Transverse colon (tissue), 4 donors: ENCODE results near the gene IFRD2. TPM values are rescaled to one million over a fixed set of nuclear protein-coding genes. Genes with fewer than 3 reads are reported as not detected.
"Not testable (repeated sequence)": the region's sequence is repeated elsewhere in the genome, so short reads cannot be mapped to it uniquely, and the experiment has no call there.

Source experiments
- DNase-seq: peaks from one replicate; pipeline ENCODE4 v3.0.0-alpha.2; 2019
- H3K27ac ChIP-seq, 4 donors: fragments of 200-600 bp; sonication (generic); 2 replicates each; pipeline ENCODE4 v1.5.1; 2016 to 2018; ENCODE audit warnings: inconsistent platforms in 4 of 4
- H3K27me3 ChIP-seq: fragments of 200-600 bp; sonication (generic); 2 replicates; pipeline ENCODE4 v1.5.1; 2017; ENCODE audit warnings: inconsistent platforms
- H3K36me3 ChIP-seq, 4 donors: fragments of 200-600 bp; sonication (generic); 2 replicates each; pipeline ENCODE4 v1.5.1; 2017 to 2019; ENCODE audit warnings: inconsistent platforms in 4 of 4
- H3K4me1 ChIP-seq, 4 donors: fragments of 200-600 bp; sonication (generic); 2 replicates each; pipeline ENCODE4 v1.5.1; 2017 to 2020; ENCODE audit warnings: inconsistent platforms in 4 of 4
- H3K4me3 ChIP-seq, 4 donors: fragments of 200-600 bp; sonication (generic); 1 replicate in 1 of 4; 2 replicates in 3 of 4; pipeline versions ENCODE4 v1.5.1 to v1.6.1; 2017 to 2019; ENCODE audit warnings: inconsistent platforms in 4 of 4
- H3K9me3 ChIP-seq, 2 donors: fragments of 200-600 bp; sonication (generic); 2 replicates each; pipeline ENCODE4 v1.5.1; 2017 to 2019; ENCODE audit warnings: inconsistent platforms in 2 of 2
- CTCF ChIP-seq, 5 experiments: fragments of 200-600 bp in 3 of 5; fragments of 450-650 bp in 2 of 5; sonication (generic) in 3 of 5; IDR thresholded peaks; 1 replicate in 2 of 5; 2 replicates in 3 of 5; pipeline ENCODE4 v1.5.1; 2016 to 2017; ENCODE audit warnings: antibody characterized with exemption in 5 of 5, inconsistent platforms in 3 of 5, mild to moderate bottlenecking in 2 of 5, moderate library complexity in 1 of 5
- EP300 ChIP-seq: sonication (generic); formaldehyde crosslinking; IDR thresholded peaks from one replicate; pipeline ENCODE4 v1.6.1; 2017; ENCODE audit warnings: antibody characterized with exemption, low read depth
- POLR2A ChIP-seq: fragments of 450-650 bp; IDR thresholded peaks from one replicate; pipeline ENCODE4 v1.6.1; 2016; ENCODE audit warnings: antibody characterized with exemption, mild to moderate bottlenecking, moderate library complexity
- POLR2AphosphoS5 ChIP-seq, 3 donors: sonication (generic); formaldehyde crosslinking; IDR thresholded peaks; one replicate each; pipeline ENCODE4 v1.6.1; 2016; ENCODE audit warnings: antibody characterized with exemption in 3 of 3
- WGBS, 2 donors: methylation state at CpG; one replicate each; pipeline ENCODE4 v1.1.5; 2018; ENCODE audit warnings: low coverage in 1 of 2; 5-methylcytosine and 5-hydroxymethylcytosine counted together
- in situ Hi-C, 4 donors: fragments of 200-750 bp; cut with MboI; loops; one replicate each; pipeline versions ENCODE4 v1.15.0 to v1.15.1; 2017; ENCODE audit warnings: low sequenced_read_pairs in 3 of 4, low pct_ligation_motif_present in 1 of 4, low pct_unique_long_range_greater_than_20kb in 1 of 4
- intact Hi-C: fragments of 100-400 bp; cut with DNase I; formaldehyde crosslinking; loops from one replicate; pipeline ENCODE4 v1.15.1; 2023; ENCODE audit warnings: low total_unique reads
- total RNA-seq, 4 donors: library from RNA; depleted of rRNA; stranded (reverse); fragments of >200 nt; gene quantifications; one replicate each; pipeline ENCODE4 v1.1.0, GENCODE V29; 2016

IFRD2 gene
- total RNA-seq, 4 donors from 2014 or later = 44.9 to 183 (median 59.5) TPM

- H3K27me3 ChIP-seq = peaks cover 33% of the 10 kb centered on the region
- H3K36me3 ChIP-seq = no peaks in the 10 kb centered on the region
- 0 to 2% methylated on average over 1 to 50 of the region's 61 CpGs for WGBS, 2 donors
- intact Hi-C loops (loop anchor here (2.0 to 10.0 kb wide), 3 partner anchors 46 to 148 kb away; partner anchors contain the start of gene GNAT1), in situ Hi-C loops (loop anchor here in 1 of 4 donors (5.0 kb wide), 1 partner anchor 81 kb away; the partner anchor contains the start of gene GNAT1)
- peaks cover 19 to 54% (median 36%) of the 10 kb centered on the region in 4 donors for H3K4me1 ChIP-seq
- peak overlapping the region in 3 of 4 donors; percentile 4 to 33 (median 23) for H3K27ac ChIP-seq
- TF ChIP-seq POLR2AphosphoS5 (IDR thresholded peaks at IDR 0.05) (peak in 2 of 3 donors; percentile 24 to 44), EP300 (no peak), CTCF (IDR thresholded peaks at IDR 0.05) (peak; percentile 98 to 100 (median 99)), POLR2A (no peak)
- peak overlapping the region in 2 of 4 donors; percentile 35 to 40 for H3K4me3 ChIP-seq
- H3K9me3 ChIP-seq = no peaks in the 10 kb centered on the region
- peak; percentile 92 for DNase-seq
These were observed 19.1 kb downstream of the IFRD2 start for GRCh38 chr3:50272911-50273688.

- Histone ChIP-seq H3K27me3 (peaks cover 33% of the 10 kb centered on the region), H3K4me1 (peaks cover 25 to 60% (median 42%) of the 10 kb centered on the region in 4 donors), H3K27ac (peak overlapping the region in 1 of 4 donors; percentile 23)
- in situ Hi-C loops (loop anchor here in 1 of 4 donors (5.0 kb wide), 1 partner anchor 80 kb away; the partner anchor contains the start of gene GNAT1), intact Hi-C loops (loop anchor here (2.0 to 10.0 kb wide), 3 partner anchors 46 to 148 kb away; partner anchors contain the start of gene GNAT1)
- H3K4me3 ChIP-seq, H3K9me3 ChIP-seq, DNase-seq, H3K36me3 ChIP-seq: not testable (repeated sequence)
- 7 to 47% methylated on average over 4 to 10 of the region's 10 CpGs for WGBS, 2 donors
These were observed 19.7 kb downstream of the IFRD2 start for GRCh38 chr3:50272538-50272910.

GRCh38 chr3:50271314-50271936 is 20.8 kb downstream of the IFRD2 start:
- no peaks in the 10 kb centered on the region for H3K9me3 ChIP-seq
- no peaks in the 10 kb centered on the region for H3K36me3 ChIP-seq
- H3K27me3 ChIP-seq = peaks cover 28% of the 10 kb centered on the region
- in situ Hi-C loops (loop anchor here in 1 of 4 donors (5.0 kb wide), 1 partner anchor 79 kb away; the partner anchor contains the start of gene GNAT1), intact Hi-C loops (loop anchor here (5.0 to 10.0 kb wide), 2 partner anchors 79 to 147 kb away; partner anchors contain the start of gene GNAT1)
- DNase-seq = peak; percentile 38
- WGBS, 2 donors = 72 to 80% methylated on average over 1 to 10 of the region's 10 CpGs
- TF ChIP-seq POLR2AphosphoS5 (IDR thresholded peaks at IDR 0.05) (no peak), CTCF (IDR thresholded peaks at IDR 0.05) (no peak), EP300 (no peak), POLR2A (peak; percentile 29)
- peak overlapping the region; percentile 23 to 96 (median 88) for H3K27ac ChIP-seq
- peaks cover 36 to 71% (median 51%) of the 10 kb centered on the region in 4 donors for H3K4me1 ChIP-seq
- H3K4me3 ChIP-seq = no peak overlapping the region

GRCh38 chr3:50270422-50271224 is 21.6 kb downstream of the IFRD2 start:
- H3K9me3 ChIP-seq = no peaks in the 10 kb centered on the region
- WGBS, 2 donors = 74 to 100% methylated on average over 1 to 19 of the region's 19 CpGs
- peaks cover 44 to 79% (median 57%) of the 10 kb centered on the region in 4 donors for H3K4me1 ChIP-seq
- peak in 1 of 3 donors; percentile 25 for TF ChIP-seq POLR2AphosphoS5 (IDR thresholded peaks at IDR 0.05)
- no peak for TF ChIP-seq EP300
- TF ChIP-seq CTCF (IDR thresholded peaks at IDR 0.05) = no peak
- TF ChIP-seq POLR2A = no peak
- H3K27ac ChIP-seq = peak overlapping the region; percentile 85 to 96 (median 88)
- peak overlapping the region in 1 of 4 donors; percentile 41 for H3K4me3 ChIP-seq
- intact Hi-C loops (loop anchor here (5.0 to 10.0 kb wide), 2 partner anchors 78 to 146 kb away; partner anchors contain the start of gene GNAT1), in situ Hi-C loops (loop anchor here in 1 of 4 donors (5.0 kb wide), 1 partner anchor 78 kb away; the partner anchor contains the start of gene GNAT1)
- peaks cover 20% of the 10 kb centered on the region for H3K27me3 ChIP-seq
- no peaks in the 10 kb centered on the region for H3K36me3 ChIP-seq
- DNase-seq = no peak
